Ishikawa (cell line): ENCODE results near the gene MSRB3.

Experiments
- CEBPB ChIP-seq: IDR thresholded peaks from 2 replicates; pipeline ENCODE4 v1.6.1; 2012
- EP300 ChIP-seq: IDR thresholded peaks from 2 replicates; pipeline ENCODE4 v1.6.1; 2012; ENCODE audit warnings: borderline replicate concordance
- RAD21 ChIP-seq: IDR thresholded peaks from 2 replicates; pipeline ENCODE4 v1.6.1; 2012; ENCODE audit warnings: low read depth
- TAF1 ChIP-seq: IDR thresholded peaks from 2 replicates; pipeline ENCODE4 v1.6.1; 2012; ENCODE audit warnings: low read depth, mild to moderate bottlenecking
- TF ChIP-seq, protein P1 (sequence below): IDR thresholded peaks from 2 replicates; pipeline ENCODE4 v1.6.1; 2012
- TF ChIP-seq, protein P2 (sequence below): IDR thresholded peaks from 2 replicates; pipeline ENCODE4 v1.6.1; 2012
- TF ChIP-seq, protein P3 (sequence below): IDR thresholded peaks from 2 replicates; pipeline ENCODE4 v1.6.1; 2012; ENCODE audit warnings: low read depth, mild to moderate bottlenecking

DNA sequence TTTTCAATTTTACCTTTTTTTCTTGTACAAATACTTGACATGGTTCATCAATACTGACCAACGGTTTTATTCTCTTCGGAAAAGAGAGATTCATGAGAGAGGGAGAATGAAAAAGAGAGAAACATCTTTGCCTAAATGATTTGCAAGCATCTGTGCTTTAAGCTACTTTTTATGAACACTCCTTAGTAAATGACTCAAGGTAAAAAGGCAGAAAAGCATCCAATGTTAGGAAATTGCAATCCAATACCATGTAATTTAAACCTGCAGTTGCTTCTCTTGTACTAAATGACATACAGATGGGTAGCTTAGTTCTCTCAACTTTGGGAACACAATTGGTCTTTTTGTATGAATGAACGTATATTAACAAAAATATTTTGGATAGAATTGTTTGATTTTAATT, 46.1 kb downstream of the MSRB3 start:
- no peak for TF ChIP-seq EP300
- no peak for TF ChIP-seq RAD21
- TF ChIP-seq, protein P1, sequence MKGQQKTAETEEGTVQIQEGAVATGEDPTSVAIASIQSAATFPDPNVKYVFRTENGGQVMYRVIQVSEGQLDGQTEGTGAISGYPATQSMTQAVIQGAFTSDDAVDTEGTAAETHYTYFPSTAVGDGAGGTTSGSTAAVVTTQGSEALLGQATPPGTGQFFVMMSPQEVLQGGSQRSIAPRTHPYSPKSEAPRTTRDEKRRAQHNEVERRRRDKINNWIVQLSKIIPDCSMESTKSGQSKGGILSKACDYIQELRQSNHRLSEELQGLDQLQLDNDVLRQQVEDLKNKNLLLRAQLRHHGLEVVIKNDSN = no peak
- no peak for TF ChIP-seq TAF1
- no peak for TF ChIP-seq CEBPB
- TF ChIP-seq, protein P2, sequence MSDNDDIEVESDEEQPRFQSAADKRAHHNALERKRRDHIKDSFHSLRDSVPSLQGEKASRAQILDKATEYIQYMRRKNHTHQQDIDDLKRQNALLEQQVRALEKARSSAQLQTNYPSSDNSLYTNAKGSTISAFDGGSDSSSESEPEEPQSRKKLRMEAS = no peak
- TF ChIP-seq, protein P3, sequence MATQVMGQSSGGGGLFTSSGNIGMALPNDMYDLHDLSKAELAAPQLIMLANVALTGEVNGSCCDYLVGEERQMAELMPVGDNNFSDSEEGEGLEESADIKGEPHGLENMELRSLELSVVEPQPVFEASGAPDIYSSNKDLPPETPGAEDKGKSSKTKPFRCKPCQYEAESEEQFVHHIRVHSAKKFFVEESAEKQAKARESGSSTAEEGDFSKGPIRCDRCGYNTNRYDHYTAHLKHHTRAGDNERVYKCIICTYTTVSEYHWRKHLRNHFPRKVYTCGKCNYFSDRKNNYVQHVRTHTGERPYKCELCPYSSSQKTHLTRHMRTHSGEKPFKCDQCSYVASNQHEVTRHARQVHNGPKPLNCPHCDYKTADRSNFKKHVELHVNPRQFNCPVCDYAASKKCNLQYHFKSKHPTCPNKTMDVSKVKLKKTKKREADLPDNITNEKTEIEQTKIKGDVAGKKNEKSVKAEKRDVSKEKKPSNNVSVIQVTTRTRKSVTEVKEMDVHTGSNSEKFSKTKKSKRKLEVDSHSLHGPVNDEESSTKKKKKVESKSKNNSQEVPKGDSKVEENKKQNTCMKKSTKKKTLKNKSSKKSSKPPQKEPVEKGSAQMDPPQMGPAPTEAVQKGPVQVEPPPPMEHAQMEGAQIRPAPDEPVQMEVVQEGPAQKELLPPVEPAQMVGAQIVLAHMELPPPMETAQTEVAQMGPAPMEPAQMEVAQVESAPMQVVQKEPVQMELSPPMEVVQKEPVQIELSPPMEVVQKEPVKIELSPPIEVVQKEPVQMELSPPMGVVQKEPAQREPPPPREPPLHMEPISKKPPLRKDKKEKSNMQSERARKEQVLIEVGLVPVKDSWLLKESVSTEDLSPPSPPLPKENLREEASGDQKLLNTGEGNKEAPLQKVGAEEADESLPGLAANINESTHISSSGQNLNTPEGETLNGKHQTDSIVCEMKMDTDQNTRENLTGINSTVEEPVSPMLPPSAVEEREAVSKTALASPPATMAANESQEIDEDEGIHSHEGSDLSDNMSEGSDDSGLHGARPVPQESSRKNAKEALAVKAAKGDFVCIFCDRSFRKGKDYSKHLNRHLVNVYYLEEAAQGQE = no peak
